K562 (cell line): ENCODE results near the gene PRKCB. TPM values are rescaled to one million over a fixed set of nuclear protein-coding genes. Genes with fewer than 3 reads are reported as not detected.

Experiments used
- ATF7 ChIP-seq: fragments of 450-650 bp; IDR thresholded peaks from 2 replicates; pipeline ENCODE4 v1.7.1; 2014; ENCODE audit warnings: mild to moderate bottlenecking, moderate library complexity
- BRD9 ChIP-seq: fragments of 450-650 bp; IDR thresholded peaks from 2 replicates; pipeline ENCODE4 v1.6.1; 2018; ENCODE audit warnings: low read depth; ENCODE audit not compliant: partially characterized antibody
- BRF2 ChIP-seq: IDR thresholded peaks from 3 replicates; pipeline ENCODE4 v1.6.1; 2011; ENCODE audit warnings: borderline replicate concordance, mild to moderate bottlenecking; ENCODE audit not compliant: insufficient read length, insufficient read depth
- CBX3 ChIP-seq, 2 experiments: IDR thresholded peaks; 1 replicate in 1 of 2; 2 replicates in 1 of 2; pipeline ENCODE4 v1.6.1; 2012; ENCODE audit warnings: inconsistent platforms in 2 of 2, low read length in 2 of 2, borderline replicate concordance in 1 of 2, control low read depth in 1 of 2
- CTCFL ChIP-seq: IDR thresholded peaks from 2 replicates; pipeline ENCODE4 v1.6.1; 2011; ENCODE audit warnings: borderline replicate concordance, low read depth, mild to moderate bottlenecking, moderate library complexity, low read length; ENCODE audit not compliant: insufficient read depth, poor library complexity, severe bottlenecking
- HES1 ChIP-seq: fragments of 450-650 bp; IDR thresholded peaks from 2 replicates; pipeline ENCODE4 v1.6.1; 2016; ENCODE audit warnings: low read depth, mild to moderate bottlenecking, moderate library complexity
- HMGXB4 ChIP-seq: sonication (generic); formaldehyde crosslinking; IDR thresholded peaks from 2 replicates; pipeline ENCODE4 v1.8.1; 2023; ENCODE audit warnings: mild to moderate bottlenecking, missing genetic modification reagents
- LARP7 ChIP-seq: fragments of 450-650 bp; IDR thresholded peaks from 2 replicates; pipeline ENCODE4 v1.6.1; 2016
- MTF1 ChIP-seq: fragments of 250-450 bp; sonication (Bioruptor Pico); IDR thresholded peaks from 2 replicates; pipeline ENCODE4 v1.9.0; 2021; ENCODE audit warnings: moderate library complexity, mild to moderate bottlenecking, inconsistent platforms, borderline replicate concordance
- NFATC3 ChIP-seq: fragments of 450-650 bp; IDR thresholded peaks from 2 replicates; pipeline ENCODE4 v1.6.1; 2017; ENCODE audit warnings: mild to moderate bottlenecking
- RREB1 ChIP-seq: fragments of 250-450 bp; sonication (Bioruptor Pico); IDR thresholded peaks from 2 replicates; pipeline ENCODE4 v1.4.0; 2020
- SAP30 ChIP-seq: fragments of 200-600 bp; sonication (generic); IDR thresholded peaks from 2 replicates; pipeline ENCODE4 v1.6.1; 2012; ENCODE audit warnings: borderline replicate concordance, low read depth, mild to moderate bottlenecking, moderate library complexity, low read length, control low read depth, inconsistent platforms; ENCODE audit not compliant: insufficient read depth, poor library complexity, severe bottlenecking
- U2AF1 ChIP-seq: fragments of 200-400 bp; formaldehyde crosslinking; optimal IDR thresholded peaks from 2 replicates; pipeline ENCODE3; 2017; ENCODE audit warnings: mild to moderate bottlenecking, low read depth, low read length, moderate library complexity
- XRCC3 ChIP-seq: fragments of 450-650 bp; IDR thresholded peaks from 2 replicates; pipeline ENCODE4 v1.6.1; 2017; ENCODE audit warnings: mild to moderate bottlenecking, moderate library complexity
- ZNF12 ChIP-seq: sonication (generic); formaldehyde crosslinking; IDR thresholded peaks from 2 replicates; pipeline ENCODE4 v1.4.0; 2020; ENCODE audit warnings: mild to moderate bottlenecking, missing genetic modification reagents
- ZNF134 ChIP-seq: fragments of 250-450 bp; sonication (Bioruptor Pico); conservative IDR thresholded peaks from 2 replicates; pipeline ENCODE4 v1.4.0; 2020
- polyA plus RNA-seq, 8 experiments: library from polyadenylated mRNA; depleted of rRNA in 4 of 8; stranded (reverse) in 5 of 8; unstranded in 3 of 8; fragments of >200 nt; fragmentation: Nextera tagmentation in 2 of 8; fragmentation: Illumina TruSeq in 1 of 8; extraction: Ambion mirVana in 2 of 8; extraction: Trizol in 1 of 8; gene quantifications; 2 replicates each; pipeline versions ENCODE4 v1.2.1 to v1.2.3, GENCODE V29; 2011 to 2014; ENCODE audit warnings: inconsistent platforms in 1 of 8, missing spikeins in 1 of 8
- total RNA-seq, 7 experiments: library from RNA; depleted of rRNA in 6 of 7; stranded (reverse); fragments of >200 nt in 6 of 7; fragmentation: Illumina TruSeq in 2 of 7; extraction: Trizol in 2 of 7; gene quantifications; 2 replicates each; pipeline versions ENCODE4 v1.2.1 to v1.2.3, GENCODE V29; 2011 to 2021; ENCODE audit warnings: low replicate concordance in 1 of 7

Gene PRKCB
- total and polyA plus RNA-seq, 9 of the 15 experiments (the other 6 are each of a cell fraction or from before 2014, with no cell fraction given): 49.9 to 276 (median 148) TPM

GRCh38 chr16:23803591-23804123 is 32.1 kb upstream of the PRKCB start (continued):
- peak; percentile 68 for TF ChIP-seq CTCFL
- TF ChIP-seq BRF2: no peak
- TF ChIP-seq MTF1 (CRISPR knock-in tag): no peak
- TF ChIP-seq BRD9: peak; percentile 98
- TF ChIP-seq ZNF134 (CRISPR knock-in tag): no peak
- peak in 1 of 2 experiments; percentile 46; a peak in 2 of 3 replicates for TF ChIP-seq CBX3 (IDR thresholded peaks at IDR 0.05; ENCODE audit: borderline replicate concordance in 1 of 2, low read length in 2 of 2)
- TF ChIP-seq U2AF1: no peak
- TF ChIP-seq ZNF12 (CRISPR knock-in tag): no peak
- no peak for TF ChIP-seq HMGXB4 (CRISPR knock-in tag)
- TF ChIP-seq ATF7: peak; percentile 40; the same call in 1 of the 2 replicates
- TF ChIP-seq RREB1 (CRISPR knock-in tag): no peak
- TF ChIP-seq LARP7: peak; percentile 70; the same call in 1 of the 2 replicates
- TF ChIP-seq HES1: no peak
- TF ChIP-seq XRCC3: no peak
- no peak for TF ChIP-seq SAP30
- TF ChIP-seq NFATC3: peak; percentile 49; the same call in 1 of the 2 replicates
